ENCODE measurements around the gene LCN15. TPM values are rescaled to one million over a fixed set of nuclear protein-coding genes. Genes with fewer than 3 reads are reported as not detected.
A peak's percentile ranks its signal among the peaks of the same experiment; 100 is the strongest.
"Not testable (repeated sequence)": the region's sequence is repeated elsewhere in the genome, so short reads cannot be mapped to it uniquely, and the experiment has no call there.

LCN15 gene
- total and polyA plus RNA-seq, 2 experiments from 2014 or later: 0.77 TPM; not detected in 1

DNA sequence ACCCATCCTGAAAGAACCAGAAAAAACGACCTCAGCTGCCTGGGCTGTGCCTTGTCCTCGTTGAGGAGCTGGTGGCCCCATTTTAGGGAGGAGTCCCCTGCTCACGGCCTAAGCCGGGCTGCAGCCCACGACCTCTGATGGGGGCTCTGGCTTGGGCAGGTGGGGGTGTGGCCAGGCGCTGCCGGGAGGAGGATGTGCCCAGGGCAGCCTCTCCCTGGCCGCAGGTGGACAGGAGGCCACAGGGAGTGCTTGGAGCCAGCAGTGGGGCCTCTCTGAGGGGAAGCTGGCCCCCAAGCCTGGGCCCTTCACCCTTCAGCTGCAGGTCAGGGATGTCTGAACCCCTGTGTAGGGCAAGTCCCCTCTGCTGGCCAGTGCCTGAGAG, 49.4 kb downstream of the LCN15 start:
- DNase-seq (ENCODE audit: low read depth in 1 of 2, low spot score in 1 of 2): no peak
- TF ChIP-seq, protein P1, sequence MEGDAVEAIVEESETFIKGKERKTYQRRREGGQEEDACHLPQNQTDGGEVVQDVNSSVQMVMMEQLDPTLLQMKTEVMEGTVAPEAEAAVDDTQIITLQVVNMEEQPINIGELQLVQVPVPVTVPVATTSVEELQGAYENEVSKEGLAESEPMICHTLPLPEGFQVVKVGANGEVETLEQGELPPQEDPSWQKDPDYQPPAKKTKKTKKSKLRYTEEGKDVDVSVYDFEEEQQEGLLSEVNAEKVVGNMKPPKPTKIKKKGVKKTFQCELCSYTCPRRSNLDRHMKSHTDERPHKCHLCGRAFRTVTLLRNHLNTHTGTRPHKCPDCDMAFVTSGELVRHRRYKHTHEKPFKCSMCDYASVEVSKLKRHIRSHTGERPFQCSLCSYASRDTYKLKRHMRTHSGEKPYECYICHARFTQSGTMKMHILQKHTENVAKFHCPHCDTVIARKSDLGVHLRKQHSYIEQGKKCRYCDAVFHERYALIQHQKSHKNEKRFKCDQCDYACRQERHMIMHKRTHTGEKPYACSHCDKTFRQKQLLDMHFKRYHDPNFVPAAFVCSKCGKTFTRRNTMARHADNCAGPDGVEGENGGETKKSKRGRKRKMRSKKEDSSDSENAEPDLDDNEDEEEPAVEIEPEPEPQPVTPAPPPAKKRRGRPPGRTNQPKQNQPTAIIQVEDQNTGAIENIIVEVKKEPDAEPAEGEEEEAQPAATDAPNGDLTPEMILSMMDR (IDR thresholded peaks at IDR 0.05; ENCODE audit: low read depth, low read length): no peak
- H3K4me1 ChIP-seq (ENCODE audit: low read depth): peaks cover 6% of the 10 kb centered on the region
- H3K9me3 ChIP-seq (ENCODE audit: low read depth): no peaks in the 10 kb centered on the region
- H3K27ac ChIP-seq: no peak overlapping the region
- no peak overlapping the region for H3K4me3 ChIP-seq
- no peaks in the 10 kb centered on the region for H3K27me3 ChIP-seq
- H3K36me3 ChIP-seq: peaks cover 2% of the 10 kb centered on the region

DNA sequence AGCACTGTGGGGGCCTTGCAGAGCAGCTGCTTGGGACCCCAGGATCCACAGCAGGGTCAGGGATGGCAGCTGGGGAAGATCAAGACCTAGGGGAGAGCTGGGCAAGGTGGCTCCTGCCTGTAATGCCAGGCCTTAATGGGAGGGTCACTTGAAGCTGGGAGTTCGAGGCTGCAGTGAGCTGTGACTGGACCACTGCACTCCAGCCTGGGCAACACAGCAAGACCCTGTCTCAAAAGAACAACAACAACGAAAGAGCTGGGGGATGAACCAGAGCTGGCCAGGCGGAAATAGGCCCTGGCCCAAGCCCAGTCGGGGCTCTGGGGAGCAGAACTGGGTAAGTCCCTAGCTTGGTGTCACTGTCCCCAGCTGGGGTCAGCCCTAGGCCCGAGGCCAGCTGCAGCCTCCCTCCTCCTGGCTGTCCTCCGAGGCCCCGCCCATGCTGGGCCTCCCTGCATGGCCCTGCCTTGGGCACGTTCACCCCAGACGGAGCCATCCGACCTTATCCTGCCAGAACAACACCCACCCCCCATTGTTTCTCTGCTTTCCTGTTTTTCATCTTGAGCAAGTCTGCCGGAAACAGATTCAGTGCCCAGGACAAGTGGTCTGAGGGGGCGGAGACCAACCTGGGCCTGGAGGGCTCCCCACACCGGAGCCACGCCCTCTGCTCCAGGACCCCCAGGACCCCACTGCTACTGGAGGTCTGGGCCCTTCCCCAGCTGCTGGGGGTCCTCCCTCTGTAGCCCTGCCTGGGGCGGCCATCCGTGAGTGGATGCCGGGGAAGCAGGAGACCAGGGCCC, 50.0 kb downstream of the LCN15 start:
- H3K4me1 ChIP-seq (ENCODE audit: low read depth): peaks cover 6% of the 10 kb centered on the region
- TF ChIP-seq, protein P1 (IDR thresholded peaks at IDR 0.05; ENCODE audit: low read depth, low read length): no peak
- peaks cover 2% of the 10 kb centered on the region for H3K36me3 ChIP-seq
- H3K4me3 ChIP-seq: no peak overlapping the region
- no peak for DNase-seq (ENCODE audit: low read depth in 1 of 2, low spot score in 1 of 2)
- no peaks in the 10 kb centered on the region for H3K9me3 ChIP-seq (ENCODE audit: low read depth)
- no peaks in the 10 kb centered on the region for H3K27me3 ChIP-seq
- no peak overlapping the region for H3K27ac ChIP-seq

DNA sequence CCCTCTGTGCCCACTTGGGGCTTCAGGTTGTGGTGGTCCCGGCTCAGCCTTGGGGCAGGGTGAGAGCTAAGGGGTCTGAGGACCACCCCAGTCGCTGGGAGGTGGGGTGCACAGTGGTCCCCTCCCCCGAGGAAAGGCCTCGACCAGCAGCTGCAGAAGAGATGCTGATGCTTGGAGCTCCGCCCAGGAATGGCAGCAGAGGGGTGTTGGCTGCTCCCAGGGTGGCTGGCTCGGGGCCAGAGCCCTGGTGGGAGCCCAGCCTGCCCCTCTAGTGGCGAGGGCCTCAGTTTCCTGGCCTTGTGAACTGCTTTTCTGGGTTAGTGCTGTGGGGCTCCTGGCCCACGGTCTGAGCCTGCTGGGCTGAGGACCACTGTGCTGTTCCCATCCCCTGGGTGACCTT, 50.8 kb downstream of the LCN15 start:
- peaks cover 2% of the 10 kb centered on the region for H3K36me3 ChIP-seq
- H3K4me1 ChIP-seq (ENCODE audit: low read depth): peaks cover 6% of the 10 kb centered on the region
- no peaks in the 10 kb centered on the region for H3K9me3 ChIP-seq (ENCODE audit: low read depth)
- no peak for DNase-seq (ENCODE audit: low read depth in 1 of 2, low spot score in 1 of 2)
- no peaks in the 10 kb centered on the region for H3K27me3 ChIP-seq
- H3K27ac ChIP-seq: no peak overlapping the region
- H3K4me3 ChIP-seq: peak overlapping the region; percentile 88
- TF ChIP-seq, protein P1 (IDR thresholded peaks at IDR 0.05; ENCODE audit: low read depth, low read length): no peak

DNA sequence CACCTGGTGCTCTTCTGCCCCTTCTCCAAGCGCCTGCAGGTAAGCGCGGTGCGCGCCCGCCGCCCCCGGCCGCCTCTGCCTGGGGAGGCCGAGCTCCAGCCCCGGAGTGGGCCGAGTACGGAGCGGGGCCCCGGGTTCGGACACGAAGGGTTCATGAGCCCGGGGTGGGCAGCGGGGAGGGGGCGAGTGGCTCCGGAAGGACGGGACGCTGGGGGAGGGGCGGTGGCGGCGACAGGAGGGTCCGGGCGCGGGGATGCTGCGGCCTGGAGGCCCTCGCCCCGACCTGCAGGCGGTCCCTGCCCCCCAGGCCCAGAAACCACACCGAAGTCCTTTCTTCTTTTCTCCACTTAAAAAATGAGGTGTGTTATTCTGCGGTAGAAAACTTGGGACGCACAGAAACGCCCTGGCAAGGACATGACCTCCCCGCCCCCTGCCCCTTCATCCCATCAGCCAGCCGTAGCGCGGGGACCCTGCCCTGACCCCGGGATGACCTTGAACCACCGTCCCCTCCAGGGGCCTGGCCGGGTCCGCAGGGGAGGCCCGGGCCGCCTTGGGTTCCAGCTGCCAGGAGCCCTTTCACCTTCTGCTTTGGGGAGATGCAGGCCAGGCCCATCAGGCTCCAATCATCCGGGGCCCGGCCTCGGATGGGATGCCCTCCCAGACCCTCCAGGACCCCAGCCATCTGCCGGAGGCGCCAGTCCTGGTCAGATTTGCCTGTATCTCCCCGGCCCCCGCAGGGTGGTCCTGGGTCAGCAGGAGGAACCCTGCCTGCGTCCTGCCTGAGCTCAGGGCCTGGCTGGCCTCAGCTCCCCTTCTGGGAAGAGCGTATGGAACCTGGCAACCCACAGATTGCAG, 51.4 kb downstream of the LCN15 start:
- Histone ChIP-seq H3K4me3 (peak overlapping the region; percentile 88), H3K27ac (peak overlapping the region; percentile 54), H3K4me1 (ENCODE audit: low read depth) (peaks cover 10% of the 10 kb centered on the region), H3K27me3 (no peaks in the 10 kb centered on the region), H3K36me3 (peaks cover 2% of the 10 kb centered on the region), H3K9me3 (ENCODE audit: low read depth) (no peaks in the 10 kb centered on the region)
- TF ChIP-seq, protein P1 (IDR thresholded peaks at IDR 0.05; ENCODE audit: low read depth, low read length): no peak
- DNase-seq (ENCODE audit: low read depth in 1 of 2, low spot score in 1 of 2): peak in 1 of 2 donors; percentile 44

DNA sequence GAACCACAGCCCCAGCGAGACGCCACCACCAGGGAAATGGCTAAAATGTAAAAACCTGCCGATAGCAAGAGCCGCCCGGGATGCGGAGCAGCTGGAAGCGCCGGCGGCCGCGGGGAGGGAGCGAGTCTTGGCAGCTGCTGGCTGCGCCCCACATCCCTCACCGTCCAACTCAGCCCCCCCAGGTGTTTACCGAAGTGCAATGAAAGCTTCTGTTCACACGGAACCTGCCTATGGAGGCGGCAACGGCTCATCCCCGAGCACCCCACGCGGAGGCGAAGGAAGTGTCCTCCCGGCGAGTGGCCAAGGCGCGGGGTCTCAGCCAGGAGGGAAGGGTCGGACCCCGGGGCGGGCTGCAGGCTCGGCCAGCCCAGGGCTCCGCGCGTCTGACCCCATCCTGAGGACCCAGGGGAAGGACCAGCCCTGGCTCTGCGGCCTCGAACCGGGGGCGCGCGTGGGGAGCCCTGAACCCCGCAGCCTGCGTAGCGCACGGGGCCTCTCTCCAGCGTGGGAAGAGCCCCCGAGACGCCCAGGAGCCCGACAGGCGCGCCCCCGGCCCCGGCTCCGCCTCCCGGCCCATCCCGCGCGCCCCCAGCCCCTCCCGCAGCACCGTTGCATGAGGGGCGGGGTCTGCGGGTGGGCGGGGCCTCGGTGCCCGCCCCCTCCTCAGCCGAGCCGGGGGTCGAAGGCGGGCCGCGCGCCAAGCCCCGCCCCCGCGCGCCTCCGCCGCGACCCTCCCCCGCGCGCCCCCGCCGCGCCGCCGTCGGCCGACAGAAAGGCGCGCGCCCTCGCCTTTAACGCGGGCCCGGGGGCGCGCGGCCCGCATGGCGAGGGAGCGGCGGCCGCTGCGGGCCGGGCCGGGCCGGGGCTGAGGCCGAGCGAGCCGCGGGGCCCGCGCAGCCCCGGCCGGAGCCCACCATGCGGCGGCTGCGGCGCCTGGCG, 52.3 kb downstream of the LCN15 start, which contains the start of gene DIPK1B:
Gene DIPK1B, plus strand, starts transcription at position 822 of the 939 bp plus-strand sequence. Its CDS starts 94 bp downstream, at position 916.
- Histone ChIP-seq H3K4me3 (peak within 1 kb of the TSS; percentile 88), H3K27ac (peak within 1 kb of the TSS; percentile 54), H3K27me3 (no peaks in the 10 kb centered on the region), H3K9me3 (ENCODE audit: low read depth) (no peaks in the 10 kb centered on the region), H3K36me3 (peaks cover 2% of the 10 kb centered on the region), H3K4me1 (ENCODE audit: low read depth) (peaks cover 10% of the 10 kb centered on the region)
- peak in 1 of 2 donors; percentile 80 for DNase-seq (ENCODE audit: low read depth in 1 of 2, low spot score in 1 of 2)
- TF ChIP-seq, protein P1 (IDR thresholded peaks at IDR 0.05; ENCODE audit: low read depth, low read length): no peak

DNA sequence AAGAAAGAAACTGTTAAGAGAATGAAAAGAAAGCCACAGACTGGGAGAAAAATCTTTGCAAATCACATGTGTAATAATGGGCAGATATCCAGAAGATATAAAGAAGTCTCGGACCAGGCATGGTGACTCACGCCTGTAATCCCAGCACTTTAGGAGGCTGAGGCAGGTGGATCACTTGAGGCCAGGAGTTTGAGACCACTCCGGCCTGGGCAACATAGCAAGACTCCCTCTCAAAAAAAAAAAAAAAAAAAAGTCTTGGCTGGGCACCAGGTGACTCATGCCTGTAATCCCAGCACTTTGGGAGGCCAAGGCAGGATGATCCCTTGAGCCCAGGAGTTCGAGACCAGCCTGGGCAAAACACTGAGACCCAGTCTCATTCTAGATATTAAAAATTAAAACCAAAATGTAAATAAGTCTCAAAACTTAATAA, 53.1 kb downstream of the LCN15 start:
- not testable (repeated sequence) for H3K9me3 ChIP-seq (ENCODE audit: low read depth); H3K27me3 ChIP-seq; H3K36me3 ChIP-seq; H3K27ac ChIP-seq; H3K4me1 ChIP-seq (ENCODE audit: low read depth); DNase-seq (ENCODE audit: low read depth in 1 of 2, low spot score in 1 of 2)
- H3K4me3 ChIP-seq: peak overlapping the region; percentile 41

Data from cardiac muscle cell (in vitro differentiated cells and primary cell).